ENCODE measurements around the gene HOXA2.
A peak's percentile ranks its signal among the peaks of the same experiment; 100 is the strongest.

HOXA2 gene

GRCh38 chr7:27078616-27079233 lies 23.8 kb downstream of the HOXA2 start:
- DNase-seq (ENCODE audit: low read depth): no peak

GRCh38 chr7:27073076-27073475 lies 29.4 kb downstream of the HOXA2 start:
- DNase-seq (ENCODE audit: low read depth): no peak

- DNase-seq (ENCODE audit: low read depth): no peak
Observed at GRCh38 chr7:27071622-27072390, 30.7 kb downstream of the HOXA2 start.

- DNase-seq (ENCODE audit: low read depth): no peak
Observed at GRCh38 chr7:27068259-27068658, 34.2 kb downstream of the HOXA2 start.

- peak; percentile 92 for DNase-seq (ENCODE audit: low read depth)
Observed at GRCh38 chr7:27066148-27066547, 36.3 kb downstream of the HOXA2 start.

GRCh38 chr7:27065709-27066108 lies 36.8 kb downstream of the HOXA2 start:
- DNase-seq (ENCODE audit: low read depth): no peak

- DNase-seq (ENCODE audit: low read depth): peak; percentile 40
Observed at GRCh38 chr7:27064661-27065060, 37.8 kb downstream of the HOXA2 start.

- peak; percentile 43 for DNase-seq (ENCODE audit: low read depth)
Observed at GRCh38 chr7:27064159-27064558, 38.3 kb downstream of the HOXA2 start.

- peak; percentile 41 for DNase-seq (ENCODE audit: low read depth)
Observed at GRCh38 chr7:27062946-27063345, 39.5 kb downstream of the HOXA2 start.

- no peak for DNase-seq (ENCODE audit: low read depth)
Observed at GRCh38 chr7:27053153-27053552, 49.3 kb downstream of the HOXA2 start.

- DNase-seq (ENCODE audit: low read depth): peak; percentile 40
Observed at GRCh38 chr7:27051451-27051850, 51.0 kb downstream of the HOXA2 start.
